CD4-positive, alpha-beta T cell treated with Interleukin-17A for 4 hours (primary cell): ENCODE results near the gene FGB.

Experiments
- DNase-seq: peaks from one replicate; pipeline ENCODE4 v3.0.0-alpha.2; 2020; ENCODE audit warnings: mixed read lengths

FGB gene

DNA sequence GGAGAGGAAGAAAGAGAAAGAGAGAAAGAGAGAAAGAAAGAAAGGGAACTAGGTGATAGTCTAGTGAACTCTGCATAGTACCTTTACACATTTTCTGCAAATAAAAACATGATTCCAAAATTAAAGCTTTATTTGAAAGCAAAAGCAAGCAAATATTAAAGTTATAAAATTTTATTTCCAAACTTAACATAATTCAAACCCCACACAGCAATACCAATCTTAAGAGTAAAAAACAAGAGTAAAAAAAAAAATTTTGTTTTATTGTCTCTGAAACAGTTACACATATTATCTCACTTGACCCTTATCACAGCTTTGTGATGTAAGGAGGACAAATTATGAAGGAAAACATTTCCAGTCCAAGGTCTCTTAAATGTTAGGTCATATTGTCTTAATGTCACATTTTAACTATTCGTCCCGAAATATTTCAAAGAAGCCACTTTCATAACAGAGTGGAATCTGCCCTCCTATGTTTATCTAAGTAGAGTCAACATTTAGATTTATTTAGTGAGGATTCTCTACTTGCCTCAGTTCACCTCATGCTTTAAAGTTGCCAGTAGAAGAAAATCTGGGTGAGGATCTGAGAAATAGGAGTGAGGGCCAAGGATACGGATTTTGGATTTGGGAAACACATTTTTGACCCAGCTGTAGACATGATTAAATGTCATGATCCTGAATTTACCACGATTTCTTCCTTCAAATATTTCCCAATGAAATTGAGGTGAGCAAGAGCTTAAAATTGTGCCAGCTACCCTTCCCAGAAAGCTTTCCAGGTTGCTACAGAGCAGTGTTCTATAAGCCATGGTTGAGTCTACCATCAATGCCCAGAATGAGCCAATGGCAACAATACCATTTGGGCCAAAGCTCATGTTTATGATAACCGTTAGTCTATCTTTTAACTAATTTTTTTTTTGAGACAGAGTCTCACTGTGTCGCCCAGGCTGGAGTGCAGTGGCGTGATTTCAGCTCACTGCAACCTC is 35.3 kb downstream of the FGB start:
- no peak for DNase-seq

DNA sequence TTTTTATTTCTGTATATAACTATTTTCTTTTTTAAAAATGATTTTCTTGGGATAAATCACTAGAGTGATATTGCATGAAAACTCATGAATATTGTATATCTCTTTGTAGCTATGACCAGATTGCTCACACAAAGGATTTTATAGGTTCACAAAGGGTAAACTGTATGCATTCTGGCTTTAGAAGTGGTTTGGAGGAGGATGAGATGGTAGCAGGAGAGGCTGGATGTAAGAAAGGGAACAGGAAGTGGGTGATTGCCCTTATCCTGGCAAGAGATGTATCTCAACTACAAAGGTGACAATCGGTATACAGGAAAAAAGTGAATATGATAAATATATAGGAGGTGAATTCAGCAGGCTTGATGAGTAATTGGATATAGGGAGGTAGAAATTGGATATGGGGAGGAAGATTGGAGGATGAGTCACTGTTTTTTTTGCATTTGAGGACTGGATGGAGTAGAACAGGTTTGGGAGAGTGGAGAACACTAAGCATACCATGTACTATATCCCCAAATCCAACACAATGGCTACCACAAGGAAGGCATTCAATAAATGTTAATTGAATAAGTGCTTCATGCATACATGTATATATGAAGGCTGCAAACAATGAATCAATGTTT is 39.7 kb downstream of the FGB start:
- no peak for DNase-seq

GRCh38 chr4:154603033-154603943 is 40.5 kb downstream of the FGB start:
- DNase-seq, result no peak

GRCh38 chr4:154604696-154605200 is 41.9 kb downstream of the FGB start:
- no peak for DNase-seq

- DNase-seq, result no peak
Measured at GRCh38 chr4:154606728-154607723, 44.2 kb downstream of the FGB start.

GRCh38 chr4:154608361-154609252 is 45.8 kb downstream of the FGB start:
- no peak for DNase-seq

GRCh38 chr4:154609532-154609931 is 46.7 kb downstream of the FGB start:
- no peak for DNase-seq

- DNase-seq, result no peak
Measured at GRCh38 chr4:154610582-154610981, 47.8 kb downstream of the FGB start.

DNA sequence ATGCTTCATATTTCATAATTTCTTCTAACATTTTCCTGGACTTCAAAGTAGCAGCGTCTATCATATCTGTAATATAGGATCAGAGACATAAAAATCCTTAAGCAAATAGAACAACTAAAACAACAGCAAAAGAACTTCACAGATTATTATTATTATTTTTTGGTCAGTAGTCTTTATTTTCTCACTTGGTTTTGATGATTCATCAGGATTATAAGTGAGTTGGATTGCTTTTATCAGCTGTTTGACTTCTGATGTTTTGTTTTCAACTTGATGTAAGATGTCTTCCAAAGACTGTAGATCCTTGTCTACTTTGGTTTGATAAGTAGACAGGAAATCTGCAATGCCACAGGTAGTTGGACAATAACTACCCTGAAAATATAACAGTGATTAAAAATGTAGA is 49.0 kb downstream of the FGB start:
- DNase-seq, result no peak

GRCh38 chr4:154612472-154613414 is 49.9 kb downstream of the FGB start, which contains the start of gene FGG:
Gene FGG (minus strand): TSS chr4:154612656. CDS start chr4:154612609, 47 bp downstream.
- DNase-seq, result no peak

DNA sequence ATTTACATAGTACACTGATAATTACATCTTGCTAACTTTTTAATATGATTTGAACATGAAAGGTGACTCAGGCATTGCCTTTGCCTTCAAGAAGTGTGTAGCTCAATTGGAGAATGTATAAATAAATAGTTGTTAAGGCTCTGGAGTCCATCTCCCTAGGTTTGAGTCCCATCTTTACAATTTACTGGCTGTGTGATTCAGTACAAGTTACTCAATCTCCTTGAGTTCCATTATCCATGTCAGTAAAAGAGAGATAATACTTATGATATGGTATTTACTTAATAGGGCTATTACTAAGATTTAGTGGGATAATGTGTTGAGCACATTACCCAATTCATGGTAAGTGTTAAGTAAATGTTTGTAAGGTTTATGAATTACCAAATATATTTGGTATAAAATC is 51.5 kb downstream of the FGB start:
- DNase-seq, result no peak

DNA sequence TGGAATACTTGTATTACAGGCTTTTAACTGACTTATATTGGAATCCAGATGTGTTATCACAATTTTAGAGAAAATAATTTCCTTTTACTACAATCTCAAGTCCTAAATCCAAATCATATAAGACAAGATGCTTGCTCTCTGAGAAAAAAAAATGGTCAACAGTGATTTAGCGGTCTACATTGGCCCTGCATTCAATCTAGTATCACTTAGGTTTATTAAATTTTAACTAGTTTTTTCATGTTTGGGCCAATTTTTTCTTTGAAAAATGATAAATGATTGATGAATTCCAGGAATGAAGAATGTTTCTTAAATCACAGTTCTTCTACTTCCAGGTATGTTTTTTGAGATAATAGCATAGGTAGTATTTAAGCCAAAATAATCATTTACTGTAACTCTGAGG is 52.4 kb downstream of the FGB start:
- DNase-seq, result no peak

DNA sequence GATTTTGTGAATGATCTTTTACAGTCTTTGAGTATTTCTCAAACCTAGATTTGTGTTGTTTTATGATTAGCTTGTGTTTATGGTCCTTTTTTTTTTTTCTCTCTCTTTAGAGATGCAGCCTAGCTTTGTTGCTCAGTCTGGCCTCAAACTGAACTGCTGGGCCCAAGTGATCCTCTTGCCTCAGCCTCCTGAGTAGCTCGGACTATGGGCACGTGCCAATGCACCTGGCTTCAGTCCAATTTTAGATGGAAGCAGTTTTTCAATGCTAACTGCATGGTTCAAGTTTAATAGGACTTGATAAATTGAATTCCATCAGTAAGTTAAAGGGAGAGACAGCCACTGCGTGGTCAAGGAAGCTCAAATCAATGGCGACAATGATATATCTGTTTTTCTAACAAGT is 53.5 kb downstream of the FGB start:
- DNase-seq, result no peak

DNA sequence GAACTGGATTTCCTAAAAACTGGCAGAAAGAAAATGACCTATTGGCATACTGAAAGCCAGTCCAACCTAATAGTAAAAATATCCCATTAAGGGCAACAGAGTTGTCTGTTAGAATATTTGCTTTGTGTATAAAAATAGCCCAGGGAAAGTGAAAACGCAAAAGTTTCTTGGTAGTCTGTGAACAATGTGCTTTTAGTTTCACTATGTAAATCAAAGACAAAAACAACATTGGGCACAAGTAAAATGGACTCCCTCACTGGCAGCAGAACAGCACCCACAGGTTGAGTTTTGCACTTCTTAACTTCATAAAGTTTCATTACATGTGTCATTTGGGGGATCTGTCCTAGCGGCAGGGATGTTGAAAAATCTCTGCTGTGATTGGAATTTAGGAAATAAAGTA is 53.9 kb downstream of the FGB start:
- no peak for DNase-seq

GRCh38 chr4:154617820-154618317 is 55.1 kb downstream of the FGB start:
- DNase-seq, result no peak

DNA sequence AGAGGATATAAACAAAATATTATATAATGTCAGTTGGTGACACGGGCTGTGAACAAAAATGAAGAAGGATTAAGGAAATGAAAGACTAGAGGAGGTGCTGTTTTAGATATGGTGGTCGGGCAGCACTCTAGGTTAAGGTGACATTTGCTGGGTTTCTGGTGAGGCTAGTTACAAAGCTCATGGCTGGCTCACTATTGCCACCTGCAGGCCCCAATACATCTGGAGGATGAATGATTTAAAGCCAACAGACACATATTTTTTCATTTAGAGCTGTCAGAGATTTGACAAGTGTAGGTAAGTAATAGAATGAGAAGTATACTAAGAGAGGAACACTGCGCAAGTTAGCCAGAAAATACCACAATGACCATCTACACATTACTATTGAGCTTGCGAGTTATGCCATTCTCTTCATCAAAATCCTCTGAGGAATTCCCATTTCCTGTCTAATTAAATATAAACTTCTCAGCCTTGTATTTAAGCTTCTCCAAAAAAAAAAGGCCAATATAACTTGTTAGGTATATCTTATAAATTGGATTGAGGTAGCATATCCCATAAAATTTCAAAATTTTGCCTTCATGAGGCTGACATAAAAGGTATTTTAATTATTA is 56.0 kb downstream of the FGB start:
- DNase-seq, result peak; percentile 52

DNA sequence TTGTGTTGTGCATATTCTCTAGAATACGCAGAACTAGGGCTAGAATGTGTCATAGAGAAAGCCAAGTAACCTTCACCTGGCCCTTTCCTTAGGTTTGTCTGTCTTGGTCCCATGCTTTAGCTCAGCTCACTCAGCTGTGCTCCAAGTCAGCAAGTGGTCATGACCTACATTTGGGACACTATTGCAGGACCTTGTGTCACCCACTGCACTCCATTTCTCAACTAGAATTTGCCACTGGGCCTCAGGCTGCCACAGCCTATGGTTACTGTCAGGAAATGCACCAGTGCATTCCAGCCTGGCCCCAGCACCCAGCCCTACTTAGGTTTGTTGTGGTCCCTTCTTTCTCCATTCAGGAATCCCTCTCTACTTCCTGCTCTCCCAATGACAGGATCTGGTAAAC is 57.3 kb downstream of the FGB start:
- DNase-seq, result no peak
